ENCODE data around the gene CRADD. TPM values are rescaled to one million over a fixed set of nuclear protein-coding genes. Genes with fewer than 3 reads are reported as not detected.

Gene CRADD
- total RNA-seq, 1 experiment from 2014 or later, result 7.6 TPM

GRCh38 chr12:93729934-93730333 lies 52.8 kb downstream of the CRADD start:
- H3K27me3 ChIP-seq, result no peaks in the 10 kb centered on the region
- H3K4me3 ChIP-seq, result no peak overlapping the region
- no peaks in the 10 kb centered on the region for H3K9me3 ChIP-seq (replicated peaks)
- H3K27ac ChIP-seq, result no peak overlapping the region
- DNase-seq, result no peak
- no peaks in the 10 kb centered on the region for H3K36me3 ChIP-seq
- no peaks in the 10 kb centered on the region for H3K4me1 ChIP-seq

DNA sequence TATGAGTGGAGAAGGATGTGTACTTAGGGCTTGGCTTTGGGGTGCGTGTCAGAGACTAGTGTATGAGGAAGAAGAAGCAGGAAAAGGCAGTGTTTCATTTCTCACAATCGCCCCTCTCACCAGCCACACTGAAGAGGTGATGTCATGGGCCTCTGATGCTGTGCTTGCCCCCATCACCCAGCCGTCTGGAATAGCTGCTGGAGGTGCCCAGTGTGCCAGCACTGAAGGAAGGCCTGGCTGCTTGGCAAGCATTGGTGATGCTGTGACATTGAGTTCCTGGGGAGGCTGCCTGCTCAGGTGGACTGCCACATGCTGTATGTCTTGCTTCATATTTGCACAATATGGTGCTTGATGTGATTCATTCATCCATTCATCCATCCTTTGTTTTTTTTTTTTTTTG lies 56.2 kb downstream of the CRADD start:
- H3K27me3 ChIP-seq, result no peaks in the 10 kb centered on the region
- H3K27ac ChIP-seq, result no peak overlapping the region
- no peak for DNase-seq
- no peaks in the 10 kb centered on the region for H3K9me3 ChIP-seq (replicated peaks)
- no peak overlapping the region for H3K4me3 ChIP-seq
- H3K36me3 ChIP-seq, result no peaks in the 10 kb centered on the region
- no peaks in the 10 kb centered on the region for H3K4me1 ChIP-seq

GRCh38 chr12:93733928-93734327 lies 56.8 kb downstream of the CRADD start:
- Histone ChIP-seq H3K4me1 (no peaks in the 10 kb centered on the region), H3K27me3 (no peaks in the 10 kb centered on the region), H3K27ac (no peak overlapping the region), H3K36me3 (no peaks in the 10 kb centered on the region), H3K4me3 (no peak overlapping the region), H3K9me3 (replicated peaks) (no peaks in the 10 kb centered on the region)
- no peak for DNase-seq

GRCh38 chr12:93734784-93735183 lies 57.6 kb downstream of the CRADD start:
- Histone ChIP-seq H3K4me1 (no peaks in the 10 kb centered on the region), H3K27ac (no peak overlapping the region), H3K36me3 (no peaks in the 10 kb centered on the region), H3K9me3 (replicated peaks) (no peaks in the 10 kb centered on the region), H3K27me3 (no peaks in the 10 kb centered on the region), H3K4me3 (no peak overlapping the region)
- DNase-seq, result no peak

DNA sequence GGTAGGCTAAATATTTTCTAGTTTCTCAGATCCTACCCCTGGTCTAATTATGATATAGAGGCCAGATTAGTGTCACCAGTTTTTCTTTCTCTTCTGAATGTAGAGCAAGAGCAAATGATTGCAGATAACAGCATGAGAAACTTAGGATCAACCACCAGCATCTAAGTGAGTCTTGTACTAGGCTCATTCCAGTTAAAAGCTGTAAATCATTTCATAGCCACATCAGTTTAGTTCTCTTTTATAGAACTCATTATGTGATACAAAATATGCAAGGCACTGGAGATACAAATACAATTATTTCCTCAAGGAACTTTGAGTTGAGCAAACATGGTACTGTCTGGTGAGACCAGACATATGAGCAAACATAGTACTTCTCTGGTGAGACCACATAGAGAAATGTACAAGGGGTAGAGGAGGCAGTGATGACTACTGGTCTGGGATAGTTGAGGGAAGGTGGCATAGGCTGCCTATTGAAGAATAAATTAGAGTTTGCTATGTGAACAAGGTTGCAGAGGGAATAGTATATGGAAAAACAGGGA lies 59.5 kb downstream of the CRADD start:
- Histone ChIP-seq H3K9me3 (replicated peaks) (no peaks in the 10 kb centered on the region), H3K4me1 (no peaks in the 10 kb centered on the region), H3K4me3 (no peak overlapping the region), H3K27me3 (no peaks in the 10 kb centered on the region), H3K27ac (no peak overlapping the region), H3K36me3 (no peaks in the 10 kb centered on the region)
- DNase-seq, result no peak

GRCh38 chr12:93737457-93738198 lies 60.5 kb downstream of the CRADD start:
- no peaks in the 10 kb centered on the region for H3K27me3 ChIP-seq
- no peaks in the 10 kb centered on the region for H3K9me3 ChIP-seq (replicated peaks)
- no peaks in the 10 kb centered on the region for H3K4me1 ChIP-seq
- H3K27ac ChIP-seq, result no peak overlapping the region
- no peak for DNase-seq
- no peak overlapping the region for H3K4me3 ChIP-seq
- no peaks in the 10 kb centered on the region for H3K36me3 ChIP-seq

- Histone ChIP-seq H3K9me3 (replicated peaks) (no peaks in the 10 kb centered on the region), H3K27ac (no peak overlapping the region), H3K27me3 (no peaks in the 10 kb centered on the region), H3K4me3 (no peak overlapping the region), H3K4me1 (no peaks in the 10 kb centered on the region), H3K36me3 (no peaks in the 10 kb centered on the region)
- no peak for DNase-seq
Observed at GRCh38 chr12:93738199-93739058, 61.3 kb downstream of the CRADD start.

- DNase-seq, result no peak
Observed at GRCh38 chr12:93740751-93741150, 63.6 kb downstream of the CRADD start.

GRCh38 chr12:93741659-93742109 lies 64.5 kb downstream of the CRADD start:
- Histone ChIP-seq H3K4me3 (peak overlapping the region; percentile 56), H3K4me1 (no peaks in the 10 kb centered on the region), H3K9me3 (replicated peaks) (no peaks in the 10 kb centered on the region), H3K27me3 (no peaks in the 10 kb centered on the region), H3K36me3 (no peaks in the 10 kb centered on the region), H3K27ac (no peak overlapping the region; the same call in 1 of the 2 replicates)
- peak; percentile 9 to 31 for DNase-seq

More at GRCh38 chr12:93740751-93741150, 63.6 kb downstream of the CRADD start:
- no peaks in the 10 kb centered on the region for H3K4me1 ChIP-seq
- no peak overlapping the region for H3K27ac ChIP-seq
- no peaks in the 10 kb centered on the region for H3K27me3 ChIP-seq
- H3K36me3 ChIP-seq, result no peaks in the 10 kb centered on the region
- H3K9me3 ChIP-seq (replicated peaks), result no peaks in the 10 kb centered on the region
- no peak overlapping the region for H3K4me3 ChIP-seq

GRCh38 chr12:93742110-93742934 lies 65.1 kb downstream of the CRADD start:
- Histone ChIP-seq H3K4me1 (no peaks in the 10 kb centered on the region), H3K9me3 (replicated peaks) (no peaks in the 10 kb centered on the region), H3K36me3 (no peaks in the 10 kb centered on the region), H3K4me3 (peak overlapping the region; percentile 56), H3K27ac (no peak overlapping the region; the same call in 1 of the 2 replicates), H3K27me3 (no peaks in the 10 kb centered on the region)
- peak; percentile 46 to 61 for DNase-seq

GRCh38 chr12:93743229-93743998 lies 66.2 kb downstream of the CRADD start:
- no peaks in the 10 kb centered on the region for H3K4me1 ChIP-seq

DNA sequence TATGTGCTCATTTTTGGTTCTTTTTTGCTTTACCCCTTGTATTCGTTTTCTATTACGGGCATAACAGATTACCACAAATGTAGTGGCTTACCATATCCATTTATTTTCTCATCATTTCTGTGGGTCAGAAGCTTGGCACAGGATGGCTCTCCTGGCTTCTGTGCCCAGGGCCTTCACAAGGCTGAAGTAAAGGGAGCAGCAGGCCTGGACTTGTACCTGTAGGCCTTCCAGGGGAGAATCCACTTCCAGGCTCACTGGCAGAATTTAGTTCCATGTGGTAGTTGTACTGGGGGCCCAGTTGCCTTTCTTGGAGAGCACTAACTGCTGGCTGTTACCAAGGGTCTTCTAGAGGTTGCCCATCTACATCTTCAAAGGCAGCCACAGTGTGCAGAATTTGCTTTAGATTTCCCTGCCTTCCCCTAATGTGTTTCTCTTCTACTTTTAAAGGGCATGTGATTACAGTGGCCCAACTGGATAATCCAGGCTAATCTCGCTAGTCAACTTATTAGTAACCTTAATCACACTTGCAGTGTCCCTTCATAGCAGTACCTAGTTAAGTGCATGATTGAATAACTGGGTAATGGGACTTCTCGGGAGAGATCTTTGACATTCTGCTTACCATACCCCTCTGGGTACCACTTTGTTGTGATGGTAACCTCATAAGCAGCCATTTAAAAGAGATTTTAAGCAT lies 67.0 kb downstream of the CRADD start:
- no peaks in the 10 kb centered on the region for H3K4me1 ChIP-seq
- H3K9me3 ChIP-seq (replicated peaks), result no peaks in the 10 kb centered on the region
- DNase-seq, result no peak
- H3K27me3 ChIP-seq, result no peaks in the 10 kb centered on the region
- H3K27ac ChIP-seq, result no peak overlapping the region
- no peak overlapping the region for H3K4me3 ChIP-seq
- H3K36me3 ChIP-seq, result no peaks in the 10 kb centered on the region

More at GRCh38 chr12:93743229-93743998, 66.2 kb downstream of the CRADD start:
- H3K4me3 ChIP-seq, result no peak overlapping the region
- no peak for DNase-seq
- H3K36me3 ChIP-seq, result no peaks in the 10 kb centered on the region
- H3K27ac ChIP-seq, result no peak overlapping the region
- H3K9me3 ChIP-seq (replicated peaks), result no peaks in the 10 kb centered on the region
- no peaks in the 10 kb centered on the region for H3K27me3 ChIP-seq

DNA sequence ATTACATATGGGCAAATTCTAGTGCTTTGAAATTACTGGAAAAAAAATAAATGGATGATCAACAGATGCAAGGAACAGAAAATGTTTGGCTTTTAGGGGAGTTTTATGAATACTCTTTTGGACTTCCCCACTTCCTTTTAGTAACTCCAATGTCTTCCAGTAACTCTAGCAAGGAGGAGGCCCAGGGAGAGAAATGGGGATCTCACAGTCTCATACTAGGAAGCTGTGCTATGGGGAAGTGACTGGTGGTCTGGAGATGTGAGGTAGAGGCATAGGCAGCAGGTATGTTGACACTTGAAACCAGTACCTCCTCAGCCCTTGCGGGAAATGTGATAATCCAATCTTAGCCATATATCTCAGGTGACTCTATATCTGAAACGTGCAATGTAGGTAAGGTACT lies 68.1 kb downstream of the CRADD start:
- Histone ChIP-seq H3K9me3 (replicated peaks) (no peaks in the 10 kb centered on the region), H3K27me3 (no peaks in the 10 kb centered on the region), H3K4me1 (no peaks in the 10 kb centered on the region), H3K36me3 (no peaks in the 10 kb centered on the region), H3K4me3 (no peak overlapping the region), H3K27ac (no peak overlapping the region)
- DNase-seq, result no peak
